HCT116 (cell line): Measurements from ENCODE around the gene CA12. TPM values are rescaled to one million over a fixed set of nuclear protein-coding genes. Genes with fewer than 3 reads are reported as not detected.
"Not testable (repeated sequence)": the region's sequence is repeated elsewhere in the genome, so short reads cannot be mapped to it uniquely, and the experiment has no call there.

Experiments used
- ATAC-seq: fragments of 200-7000 bp; cut with Tn5 transposase; 2 replicates; pipeline ENCODE4 v1.9.1; 2020; ENCODE audit warnings: mild to moderate bottlenecking, moderate library complexity
- BruUV-seq: library from RNA; stranded (reverse); fragments of 400-500 nt; replicated peaks from 2 replicates; lab custom pipeline; 2021; lab: Mats Ljungman, UMichigan
- CTCF ChIA-PET: fragments of 300-600 bp; sonication (Branson Sonifier 250); formaldehyde crosslinking; loops from one replicate; lab custom pipeline; 2021; ENCODE audit warnings: antibody characterized with exemption; lab: Charles Lee
- POLR2A ChIA-PET: fragments of 300-600, 350-600 bp; sonication (Branson Sonifier 250); formaldehyde crosslinking; loops from one replicate; lab custom pipeline; 2021; ENCODE audit warnings: antibody characterized with exemption; lab: Charles Lee
- RAD21 ChIA-PET, 2 experiments: fragments of 300-600 bp; sonication (Branson Sonifier 250); formaldehyde crosslinking; loops; one replicate each; lab custom pipeline; 2023; ENCODE audit warnings: low total read pairs in 2 of 2; ENCODE audit not compliant: uncharacterized antibody in 2 of 2, unreplicated experiment in 2 of 2, low non-redundant PET in 1 of 2; lab: Charles Lee
- DNase-seq: peaks from one replicate; pipeline ENCODE4 v3.0.0-alpha.2; 2010; ENCODE audit warnings: low read depth, low spot score
- H2AFZ ChIP-seq: fragments of 200-600 bp; shearing (Covaris generic), sonication (generic); 2 replicates; pipeline ENCODE4 v1.6.1; 2017; ENCODE audit warnings: low read depth, mixed run types, mixed read lengths, antibody characterized with exemption, low read length; ENCODE audit not compliant: poor library complexity, severe bottlenecking
- H3K27ac ChIP-seq: 2 replicates; pipeline ENCODE4 v1.5.1; 2012; ENCODE audit warnings: low read depth, low read length
- H3K27me3 ChIP-seq: fragments of 200-600 bp; sonication (generic); 2 replicates; pipeline ENCODE4 v1.6.1; 2016; ENCODE audit warnings: mixed run types, low read length, mixed read lengths; ENCODE audit not compliant: insufficient read depth
- H3K36me3 ChIP-seq, 2 experiments: fragments of 200-500 bp in 1 of 2; fragments of 200-600 bp in 1 of 2; sonication (Bioruptor generic) in 1 of 2; sonication (generic) in 1 of 2; 2 replicates each; pipeline versions ENCODE4 v1.5.1 to v1.6.1; 2014 to 2016; ENCODE audit warnings: low read length in 2 of 2, inconsistent platforms in 1 of 2, mixed read lengths in 1 of 2, mixed run types in 1 of 2; ENCODE audit not compliant: insufficient read depth in 2 of 2, control insufficient read depth in 1 of 2
- H3K4me1 ChIP-seq, 2 experiments: fragments of 200-600 bp in 1 of 2; sonication (generic) in 1 of 2; 2 replicates each; pipeline versions ENCODE4 v1.5.1 to v1.6.1; 2012 to 2017; ENCODE audit warnings: low read length in 2 of 2, inconsistent platforms in 1 of 2, mild to moderate bottlenecking in 1 of 2, mixed read lengths in 1 of 2, mixed run types in 1 of 2, moderate library complexity in 1 of 2; ENCODE audit not compliant: insufficient read depth in 2 of 2, control insufficient read depth in 1 of 2
- H3K4me2 ChIP-seq: fragments of 200-600 bp; sonication (generic); 2 replicates; pipeline ENCODE4 v1.6.1; 2017; ENCODE audit warnings: mixed run types, low read length, mixed read lengths
- H3K4me3 ChIP-seq, 2 experiments: fragments of 200-600 bp in 1 of 2; sonication (generic) in 1 of 2; replicated peaks in 1 of 2; 2 replicates each; pipeline ENCODE4 v1.5.1; 2011 to 2016; ENCODE audit warnings: low read length in 2 of 2, control low read depth in 1 of 2, low read depth in 1 of 2, mild to moderate bottlenecking in 1 of 2, mixed read lengths in 1 of 2, mixed run types in 1 of 2
- H3K79me2 ChIP-seq: fragments of 200-600 bp; sonication (generic); 2 replicates; pipeline ENCODE4 v1.6.1; 2017; ENCODE audit warnings: mild to moderate bottlenecking, mixed run types, low read length, moderate library complexity, mixed read lengths; ENCODE audit not compliant: insufficient read depth
- H3K9ac ChIP-seq: fragments of 200-600 bp; sonication (generic); 2 replicates; pipeline ENCODE4 v1.6.1; 2016; ENCODE audit warnings: low read length, mixed read lengths
- H3K9me2 ChIP-seq: fragments of 200-600 bp; sonication (generic), shearing (Covaris generic); 2 replicates; pipeline ENCODE4 v1.6.1; 2017; ENCODE audit warnings: mixed run types, mild to moderate bottlenecking, moderate library complexity; ENCODE audit not compliant: insufficient read depth
- H3K9me3 ChIP-seq, 2 experiments: fragments of 200-500 bp in 1 of 2; fragments of 200-600 bp in 1 of 2; sonication (Bioruptor generic) in 1 of 2; sonication (generic) in 1 of 2; 2 replicates each; pipeline ENCODE4 v1.6.1; 2014 to 2017; ENCODE audit warnings: low read length in 2 of 2, mixed read lengths in 2 of 2, inconsistent platforms in 1 of 2, low read depth in 1 of 2, mild to moderate bottlenecking in 1 of 2, mixed run types in 1 of 2, moderate library complexity in 1 of 2; ENCODE audit not compliant: control insufficient read depth in 1 of 2, insufficient read depth in 1 of 2
- H4K20me1 ChIP-seq: fragments of 200-600 bp; sonication (generic), shearing (Covaris generic); 2 replicates; pipeline ENCODE4 v1.6.1; 2017; ENCODE audit warnings: mixed run types, mild to moderate bottlenecking, moderate library complexity; ENCODE audit not compliant: insufficient read depth
- CEBPB ChIP-seq: IDR thresholded peaks from 2 replicates; pipeline ENCODE4 v1.6.1; 2012; ENCODE audit warnings: low read depth
- CTCF ChIP-seq, 3 experiments: fragments of 200-600 bp in 1 of 3; sonication (generic) in 1 of 3; IDR thresholded peaks in 2 of 3; conservative IDR thresholded peaks in 1 of 3; 2 replicates each; pipeline ENCODE4 v1.5.1; 2012 to 2017; ENCODE audit warnings: low read depth in 2 of 3, low read length in 2 of 3, antibody characterized with exemption in 1 of 3, borderline replicate concordance in 1 of 3, control low read depth in 1 of 3, mild to moderate bottlenecking in 1 of 3, mixed read lengths in 1 of 3, mixed run types in 1 of 3, moderate library complexity in 1 of 3; ENCODE audit not compliant: insufficient read depth in 1 of 3
- EGR1 ChIP-seq: IDR thresholded peaks from 2 replicates; pipeline ENCODE4 v1.6.1; 2012; ENCODE audit warnings: low read depth
- REST ChIP-seq: IDR thresholded peaks from 2 replicates; pipeline ENCODE4 v1.6.1; 2012; ENCODE audit warnings: low read depth
- intact Hi-C: fragments of 100-400 bp; cut with micrococcal nuclease; formaldehyde crosslinking; loops from 2 replicates; pipeline ENCODE4 v1.10.0; 2022
- total RNA-seq: library from RNA; stranded (reverse); gene quantifications from one replicate; pipeline ENCODE4 v1.2.1, GENCODE V29; 2021; ENCODE audit not compliant: unreplicated experiment

The CA12 gene
- total RNA-seq, 1 experiment from 2014 or later, result 1.8 TPM

GRCh38 chr15:63321462-63321861 lies 60.2 kb downstream of the CA12 start (continued):
- TF ChIP-seq CTCF (IDR thresholded peaks at IDR 0.05 in 2 of 3, conservative IDR thresholded peaks at IDR 0.05 in 1 of 3; ENCODE audit: borderline replicate concordance in 1 of 3, insufficient read depth in 1 of 3, low read depth in 2 of 3, low read length in 2 of 3) (no peak), REST (no peak), CEBPB (no peak), EGR1 (no peak)

- POLR2A ChIA-PET, result interaction anchor here (0.8 kb wide), 1 partner anchor 53 kb away, joined by 3 read pairs; no protein-coding TSS in a partner anchor
- ATAC-seq, BruUV-seq: not testable (repeated sequence)
Measured at GRCh38 chr15:63320981-63321380, 60.7 kb downstream of the CA12 start.

GRCh38 chr15:63320446-63320845 lies 61.2 kb downstream of the CA12 start:
- ATAC-seq, H3K36me3 ChIP-seq, intact Hi-C loops, H3K4me2 ChIP-seq, H2AFZ ChIP-seq, CTCF ChIA-PET, DNase-seq, H3K79me2 ChIP-seq, H3K9me3 ChIP-seq, RAD21 ChIA-PET, H3K27ac ChIP-seq, H3K4me3 ChIP-seq, H3K27me3 ChIP-seq, BruUV-seq, H4K20me1 ChIP-seq, H3K9me2 ChIP-seq, H3K4me1 ChIP-seq, H3K9ac ChIP-seq: not testable (repeated sequence)
- POLR2A ChIA-PET, result interaction anchor here (0.8 kb wide), 1 partner anchor 53 kb away, joined by 3 read pairs; no protein-coding TSS in a partner anchor

More at GRCh38 chr15:63320981-63321380, 60.7 kb downstream of the CA12 start:
- RAD21 ChIA-PET, H2AFZ ChIP-seq, H3K4me3 ChIP-seq, H3K4me1 ChIP-seq, H4K20me1 ChIP-seq, DNase-seq, CTCF ChIA-PET, H3K9me3 ChIP-seq, H3K27ac ChIP-seq, intact Hi-C loops, H3K27me3 ChIP-seq, H3K79me2 ChIP-seq, H3K9ac ChIP-seq, H3K36me3 ChIP-seq, H3K9me2 ChIP-seq, H3K4me2 ChIP-seq: not testable (repeated sequence)
